HG03469 (cell line): Measurements from ENCODE around the gene ATP13A1.
"Not testable (repeated sequence)": the region's sequence is repeated elsewhere in the genome, so short reads cannot be mapped to it uniquely, and the experiment has no call there.

Experiments
- ATAC-seq: cut with Tn5 transposase; IDR thresholded peaks from one replicate; pipeline ENCODE4 v1.9.1; 2021; ENCODE audit warnings: mild to moderate bottlenecking, moderate library complexity, moderate number of reproducible peaks; ENCODE audit not compliant: unreplicated experiment

The ATP13A1 gene

DNA sequence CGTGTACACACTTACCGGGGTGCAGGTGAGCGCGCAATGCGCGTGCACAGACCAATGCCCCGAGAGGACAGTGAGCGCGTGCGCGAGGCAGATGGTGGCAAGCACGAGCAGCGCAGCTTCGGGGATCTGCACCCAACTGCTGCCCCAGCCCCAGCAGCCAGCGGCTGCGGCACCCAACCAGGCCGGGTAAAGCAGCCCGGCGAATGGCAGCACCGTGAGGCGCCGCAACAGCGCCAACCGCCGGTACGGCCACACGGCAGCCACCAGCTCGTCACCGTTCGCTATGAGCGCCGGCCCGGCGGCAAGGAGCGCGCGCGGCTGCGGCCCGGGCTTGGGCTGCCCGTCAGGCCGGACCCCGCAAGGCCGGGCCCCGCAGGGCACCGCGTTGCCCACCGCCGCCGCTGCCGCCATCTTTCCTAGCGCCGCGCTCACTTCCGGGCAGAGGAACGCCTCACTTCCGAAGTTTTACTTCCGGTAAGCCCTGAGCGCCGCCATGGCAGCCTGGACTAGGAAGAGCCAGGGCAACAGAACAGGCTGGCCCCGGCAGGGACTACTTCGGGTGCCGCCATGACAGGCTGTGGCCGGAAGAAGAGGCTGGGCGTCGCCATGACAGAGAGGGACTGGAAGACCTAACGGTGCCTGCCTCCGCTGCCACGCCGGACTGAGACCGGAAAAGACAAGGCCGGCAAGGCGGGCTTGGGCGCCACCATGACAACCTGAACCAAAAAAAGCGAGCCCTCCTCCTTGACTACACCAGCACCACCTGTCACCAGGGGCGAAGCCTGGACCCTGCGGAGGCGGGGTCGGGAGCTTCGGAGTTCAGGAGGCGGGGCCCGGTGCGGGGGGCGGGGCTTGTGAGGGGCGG is at the start of gene ATP13A1:
Gene ATP13A1, minus strand, starts transcription at position 421 of the 865 bp plus-strand sequence. Its CDS starts 10 bp downstream, at position 411.
- peak; percentile 53 for ATAC-seq

DNA sequence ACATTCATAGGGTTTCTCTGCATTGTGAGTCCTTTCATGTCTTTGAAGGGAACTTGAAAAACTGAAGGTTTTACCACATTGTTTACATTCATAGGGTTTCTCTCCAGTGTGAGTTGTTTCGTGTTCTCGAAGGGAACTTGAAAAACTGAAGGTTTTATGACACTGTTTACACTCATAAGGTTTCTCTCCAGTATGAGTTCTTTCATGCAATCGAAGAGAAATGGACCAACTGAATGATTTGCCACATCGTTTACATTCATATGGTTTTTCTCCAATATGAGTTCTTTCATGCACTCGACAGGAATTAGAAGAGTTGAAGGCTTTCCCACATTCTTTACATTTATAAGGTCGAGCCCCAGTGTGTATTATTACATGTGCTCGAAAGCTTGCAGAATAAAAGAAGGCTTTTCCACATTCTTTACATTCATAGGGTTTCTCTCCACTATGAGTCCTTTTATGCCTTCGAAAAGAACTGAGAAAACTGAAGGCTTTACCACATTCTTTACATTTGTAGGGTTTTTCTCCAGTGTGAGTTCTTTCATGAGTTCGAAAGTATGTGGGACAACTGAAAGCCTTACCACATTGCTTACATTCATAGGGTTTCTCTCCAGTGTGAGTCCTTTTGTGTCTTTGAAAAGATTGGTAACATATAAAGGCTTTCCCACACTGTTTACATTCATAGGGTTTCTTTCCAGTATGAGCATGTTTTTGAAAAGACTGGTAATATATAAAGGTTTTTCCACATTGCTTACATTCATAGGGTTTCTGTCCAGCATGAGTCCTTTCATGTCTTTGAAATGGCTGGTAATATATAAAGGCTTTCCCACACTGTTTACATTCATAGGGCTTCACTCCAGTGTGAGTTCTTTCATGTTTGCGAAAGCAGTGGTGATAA is 48.7 kb upstream of the ATP13A1 start:
- no peak for ATAC-seq

DNA sequence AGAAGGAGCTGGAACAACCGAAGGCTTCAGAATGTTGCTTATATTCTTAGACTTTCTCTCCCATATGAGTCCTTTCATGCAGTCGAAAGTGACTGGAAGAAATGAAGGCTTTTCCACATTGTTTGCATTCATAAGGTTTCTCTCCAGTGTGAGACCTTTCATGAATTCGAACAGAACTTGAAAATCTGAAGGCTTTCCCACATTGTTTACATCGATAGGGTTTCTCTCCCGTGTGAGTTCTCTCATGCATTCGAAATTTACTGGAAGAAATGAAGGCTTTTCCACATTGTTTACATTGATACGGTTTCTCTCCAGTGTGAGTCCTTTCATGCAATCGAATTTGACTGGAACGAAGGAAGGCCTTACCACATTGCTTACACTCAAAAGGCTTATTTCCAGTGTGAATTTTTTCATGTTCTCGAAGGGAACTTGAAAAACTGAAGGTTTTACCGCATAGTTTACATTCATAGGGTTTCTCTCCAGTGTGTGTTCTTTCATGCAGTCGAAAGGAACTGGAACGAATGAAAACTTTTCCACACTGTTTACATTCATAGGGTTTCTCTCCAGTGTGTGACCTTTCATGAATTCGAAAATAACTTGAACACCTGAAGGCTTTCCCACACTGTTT is 47.9 kb upstream of the ATP13A1 start:
- no peak for ATAC-seq

DNA sequence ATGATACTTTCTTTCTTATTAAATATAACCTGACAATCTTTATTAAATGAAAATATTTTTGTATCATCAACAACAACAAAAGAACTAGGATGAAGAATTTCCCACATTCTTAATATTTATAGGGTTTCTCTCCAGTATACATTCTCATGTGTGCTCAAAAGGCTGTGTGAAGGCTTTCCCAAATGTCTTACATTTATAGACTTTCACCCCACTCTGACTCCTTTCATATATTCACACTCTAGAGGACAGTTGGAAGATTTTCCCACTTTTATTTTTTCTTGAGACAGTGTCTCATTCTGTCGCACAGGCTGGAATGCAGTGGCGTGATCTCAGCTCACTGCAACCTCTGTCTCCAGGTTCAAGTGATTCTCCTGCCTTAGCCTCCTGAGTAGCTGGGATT is 47.0 kb upstream of the ATP13A1 start:
- no peak for ATAC-seq

DNA sequence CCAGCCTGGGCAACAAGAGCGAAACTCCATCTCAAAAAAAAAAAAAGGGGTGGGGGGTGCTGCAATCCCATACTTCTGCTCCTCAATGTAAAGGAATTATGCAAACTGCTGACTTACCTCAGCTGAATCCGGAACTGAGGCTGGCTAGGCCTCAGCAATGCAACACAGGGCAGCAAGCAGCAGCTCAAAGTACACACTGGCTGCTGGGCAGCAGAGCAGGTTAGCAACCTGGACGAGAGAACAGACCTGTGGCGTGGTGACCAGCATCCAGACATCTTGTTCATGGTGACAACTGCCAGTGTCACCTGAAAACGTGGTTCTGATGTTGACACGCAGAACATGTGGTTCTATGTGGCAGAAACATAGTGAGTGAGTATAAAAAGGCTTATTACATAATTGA is 41.4 kb upstream of the ATP13A1 start:
- no peak for ATAC-seq

DNA sequence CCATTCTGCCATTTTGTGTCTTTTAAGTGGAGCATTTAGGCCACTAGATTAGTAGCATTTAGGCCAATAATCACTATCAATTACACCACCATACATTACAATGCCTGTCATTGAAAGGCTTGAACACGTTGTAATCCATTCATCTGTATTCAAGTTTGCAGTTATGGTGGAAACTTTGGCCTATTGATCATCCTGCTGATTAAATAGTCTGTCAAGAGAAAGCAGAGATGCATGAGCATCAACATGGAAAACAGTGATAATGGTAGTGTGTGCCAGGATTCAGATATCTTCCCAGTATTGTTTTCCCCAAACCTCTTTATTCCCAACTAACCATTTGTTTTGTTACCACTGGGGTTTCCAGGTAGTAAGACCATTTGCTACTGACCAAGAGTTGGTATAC is 37.0 kb upstream of the ATP13A1 start:
- ATAC-seq = not testable (repeated sequence)

DNA sequence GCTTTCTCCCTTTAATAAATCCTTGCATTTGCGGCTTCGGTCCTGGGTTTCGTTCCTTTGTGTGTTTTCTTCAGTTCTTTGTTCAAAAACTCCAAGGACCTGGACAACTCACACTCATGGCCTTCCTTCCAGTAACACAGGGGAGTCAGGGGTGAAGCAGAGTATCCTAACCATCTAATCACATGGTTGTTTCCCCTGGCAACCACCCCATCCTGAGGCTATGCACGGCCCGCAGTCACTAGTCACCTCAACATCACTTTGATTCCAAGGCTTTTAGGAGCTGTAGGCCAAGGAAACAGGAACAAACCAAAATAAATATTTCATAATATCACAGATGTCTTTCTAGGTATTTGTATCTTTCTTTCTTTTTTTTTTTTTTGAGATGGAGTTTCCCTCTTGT is 34.1 kb upstream of the ATP13A1 start:
- no peak for ATAC-seq

DNA sequence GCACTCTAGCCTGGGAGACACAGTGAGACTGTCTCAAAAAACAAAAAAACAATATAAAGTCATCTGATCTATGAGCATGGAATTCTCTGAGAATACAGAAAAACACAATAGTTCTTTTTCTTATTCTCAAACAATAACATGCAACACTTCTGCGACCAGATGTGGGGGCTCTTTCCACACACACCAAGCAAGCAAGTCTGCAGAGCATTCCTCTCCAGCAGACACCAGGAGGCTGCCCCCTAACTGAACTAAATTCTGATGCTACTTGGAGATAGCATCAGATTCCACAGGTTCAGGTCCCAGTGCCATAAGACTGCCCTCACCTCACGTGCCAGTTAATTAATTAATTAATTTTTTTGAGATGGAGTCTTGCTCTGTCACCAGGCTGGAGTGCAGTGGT is 32.9 kb upstream of the ATP13A1 start:
- ATAC-seq = no peak

DNA sequence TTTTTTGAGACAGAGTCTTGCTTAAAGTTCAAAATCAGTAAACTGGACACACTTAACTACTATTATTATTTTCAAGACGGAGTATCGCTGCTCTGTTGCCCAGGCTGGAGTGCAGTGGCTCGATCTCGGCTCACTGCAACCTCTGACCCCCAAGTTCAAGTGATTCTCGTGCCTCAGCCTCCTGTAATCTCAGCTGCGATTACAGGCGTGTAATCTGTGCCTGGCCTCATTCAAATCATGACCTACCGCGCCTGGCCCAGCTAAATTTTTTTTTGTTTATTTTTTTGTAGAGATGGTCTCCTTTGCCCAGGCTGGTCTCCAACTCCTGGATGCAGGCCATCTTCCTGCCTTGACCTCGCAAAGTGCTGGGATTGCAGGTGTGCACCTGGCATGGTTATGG is 28.2 kb upstream of the ATP13A1 start:
- ATAC-seq = no peak

DNA sequence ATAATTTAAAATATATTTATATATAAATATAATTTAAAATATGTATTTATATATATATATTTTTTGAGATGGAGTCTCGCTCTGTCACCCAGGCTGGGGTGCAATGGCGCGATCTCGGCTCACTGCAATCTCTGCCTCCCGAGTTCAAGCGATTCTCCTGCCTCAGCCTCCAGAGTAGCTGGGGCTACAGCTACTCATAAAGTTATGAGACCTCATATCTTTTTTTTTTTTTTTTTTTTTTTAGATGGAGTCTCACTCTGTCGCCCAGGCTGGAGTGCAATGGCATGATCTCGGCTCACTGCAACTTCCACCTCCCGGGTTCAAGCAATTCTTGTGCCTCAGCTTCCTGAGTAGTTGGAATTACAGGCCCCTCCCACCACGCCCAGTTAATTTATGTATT is 25.5 kb upstream of the ATP13A1 start:
- not testable (repeated sequence) for ATAC-seq

DNA sequence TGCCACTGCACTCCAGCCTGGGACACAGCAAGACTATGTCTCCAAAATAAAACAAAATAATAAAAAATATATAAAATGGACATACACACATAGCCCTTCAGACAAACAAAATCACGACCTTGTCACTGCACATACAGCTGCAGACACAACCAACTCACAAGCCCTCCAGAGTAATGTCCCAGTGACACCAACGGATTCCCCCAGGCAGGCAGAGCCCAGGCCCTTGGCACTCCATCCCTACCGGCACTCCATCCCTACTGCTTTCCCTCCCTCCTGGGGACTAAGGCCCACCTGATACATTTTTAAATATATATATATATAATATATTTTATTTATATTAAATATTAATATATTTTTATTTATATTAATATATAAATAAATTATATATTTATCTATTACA is 23.6 kb upstream of the ATP13A1 start:
- no peak for ATAC-seq

DNA sequence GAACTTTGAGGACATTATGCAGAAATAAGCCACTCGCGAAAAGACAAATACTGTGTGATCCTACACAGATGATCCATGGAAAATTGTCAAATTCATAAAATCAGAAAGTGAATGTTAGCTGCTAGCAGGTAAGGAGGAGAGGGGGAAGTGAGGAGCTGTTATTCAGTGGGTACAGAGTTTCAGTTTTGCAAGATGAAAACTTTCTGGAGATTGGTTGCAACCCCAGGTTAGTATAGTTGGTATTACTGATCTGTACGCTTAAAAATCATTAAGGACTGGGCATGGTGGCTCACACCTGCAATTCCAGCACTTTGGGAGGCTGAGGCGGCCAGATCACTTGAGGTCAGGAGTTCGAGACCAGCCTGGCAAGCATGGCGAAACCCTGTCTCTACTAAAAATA is 23.1 kb upstream of the ATP13A1 start:
- no peak for ATAC-seq

DNA sequence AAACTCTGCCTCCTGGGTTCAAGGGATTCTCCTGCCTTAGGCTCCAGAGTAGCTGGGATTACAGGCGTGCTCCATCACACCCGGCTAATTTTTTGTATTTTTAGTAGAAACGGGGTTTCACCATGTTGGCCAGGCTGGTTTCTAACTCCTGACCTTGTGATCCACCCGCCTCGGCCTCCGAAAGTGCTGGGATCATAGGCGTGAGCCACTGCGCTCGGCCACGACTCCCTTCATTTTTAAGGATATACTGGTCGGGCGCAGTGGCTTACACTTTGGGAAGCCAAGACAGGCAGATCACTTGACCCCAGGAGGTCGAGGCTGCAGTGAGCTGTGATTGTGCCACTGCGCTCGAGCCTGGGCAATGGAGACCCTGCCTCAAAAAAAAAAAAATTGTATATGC is 22.6 kb upstream of the ATP13A1 start:
- ATAC-seq = not testable (repeated sequence)

DNA sequence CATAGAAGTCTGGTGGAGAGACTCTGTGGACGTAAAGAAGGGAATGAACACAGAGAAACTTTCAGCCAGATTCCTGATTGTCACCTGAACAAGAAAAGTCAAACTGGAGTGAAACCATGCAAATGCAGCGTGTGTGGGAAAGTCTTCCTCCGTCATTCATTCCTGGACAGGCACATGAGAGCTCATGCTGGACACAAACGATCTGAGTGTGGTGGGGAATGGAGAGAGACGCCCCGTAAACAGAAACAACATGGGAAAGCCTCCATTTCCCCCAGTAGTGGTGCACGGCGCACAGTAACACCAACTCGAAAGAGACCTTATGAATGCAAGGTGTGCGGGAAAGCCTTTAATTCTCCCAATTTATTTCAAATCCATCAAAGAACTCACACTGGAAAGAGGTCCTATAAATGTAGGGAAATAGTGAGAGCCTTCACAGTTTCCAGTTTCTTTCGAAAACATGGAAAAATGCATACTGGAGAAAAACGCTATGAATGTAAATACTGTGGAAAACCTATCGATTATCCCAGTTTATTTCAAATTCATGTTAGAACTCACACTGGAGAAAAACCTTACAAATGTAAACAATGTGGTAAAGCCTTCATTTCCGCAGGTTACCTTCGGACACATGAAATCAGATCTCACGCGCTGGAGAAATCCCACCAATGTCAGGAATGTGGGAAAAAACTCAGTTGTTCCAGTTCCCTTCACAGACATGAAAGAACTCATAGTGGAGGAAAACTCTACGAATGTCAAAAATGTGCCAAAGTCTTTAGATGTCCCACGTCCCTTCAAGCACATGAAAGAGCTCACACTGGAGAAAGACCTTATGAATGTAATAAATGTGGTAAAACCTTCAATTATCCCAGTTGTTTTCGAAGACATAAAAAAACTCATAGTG is 15.9 kb upstream of the ATP13A1 start:
- ATAC-seq = no peak

DNA sequence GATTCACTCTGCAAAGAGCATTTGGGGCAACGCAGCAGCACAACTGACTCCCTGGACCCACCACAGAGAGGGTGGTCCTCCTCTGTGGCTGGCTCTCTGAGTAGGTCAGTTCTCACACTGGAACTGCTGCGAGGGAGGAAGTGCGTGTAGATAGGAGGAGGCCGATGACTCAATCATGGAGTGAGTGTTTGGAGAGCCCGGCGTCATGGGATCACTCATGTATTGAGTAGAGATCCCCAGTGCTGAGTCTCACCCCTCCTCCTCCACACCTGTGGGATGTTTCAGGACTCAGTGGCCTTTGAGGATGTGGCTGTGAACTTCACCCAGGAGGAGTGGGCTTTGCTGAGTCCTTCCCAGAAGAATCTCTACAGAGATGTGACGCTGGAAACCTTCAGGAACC is 14.1 kb upstream of the ATP13A1 start:
- no peak for ATAC-seq

DNA sequence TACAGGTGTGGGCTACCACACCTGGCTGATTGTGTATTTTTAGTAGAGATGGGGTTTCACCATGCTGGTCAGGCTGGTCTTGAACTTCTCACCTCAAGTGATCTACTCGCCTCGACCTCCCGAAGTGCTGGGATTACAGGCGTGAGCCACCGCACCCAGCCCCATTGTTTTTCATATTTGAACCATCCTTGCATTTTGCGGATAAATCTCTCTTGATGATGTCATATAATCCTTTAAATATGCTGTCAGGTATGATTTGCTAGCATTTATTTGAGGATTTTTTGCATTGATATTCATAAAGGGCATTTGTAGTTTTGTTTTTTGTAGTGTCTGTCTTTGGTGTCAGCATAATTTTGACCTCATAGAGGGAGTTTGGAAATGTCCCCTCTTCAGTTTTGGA is 10.8 kb upstream of the ATP13A1 start:
- no peak for ATAC-seq

DNA sequence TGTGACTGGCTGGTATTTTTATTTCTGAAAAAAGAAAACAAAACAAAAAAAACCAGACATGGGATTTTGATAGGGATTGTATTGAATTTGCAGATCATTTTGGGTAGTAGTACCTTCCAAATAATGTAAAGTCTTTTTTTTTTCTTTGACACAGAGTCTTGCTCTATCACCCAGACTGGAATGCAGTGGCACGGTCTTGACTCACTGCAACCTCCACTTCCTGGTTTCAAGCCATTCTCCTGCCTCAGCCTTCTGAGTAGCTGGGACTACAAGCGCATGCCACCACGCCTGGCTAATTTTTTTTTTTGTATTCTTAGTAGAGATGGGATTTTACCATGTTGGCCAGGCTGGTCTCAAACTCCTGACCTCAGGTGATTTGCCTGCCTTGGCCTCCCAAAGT is 9.3 kb upstream of the ATP13A1 start:
- ATAC-seq = no peak

DNA sequence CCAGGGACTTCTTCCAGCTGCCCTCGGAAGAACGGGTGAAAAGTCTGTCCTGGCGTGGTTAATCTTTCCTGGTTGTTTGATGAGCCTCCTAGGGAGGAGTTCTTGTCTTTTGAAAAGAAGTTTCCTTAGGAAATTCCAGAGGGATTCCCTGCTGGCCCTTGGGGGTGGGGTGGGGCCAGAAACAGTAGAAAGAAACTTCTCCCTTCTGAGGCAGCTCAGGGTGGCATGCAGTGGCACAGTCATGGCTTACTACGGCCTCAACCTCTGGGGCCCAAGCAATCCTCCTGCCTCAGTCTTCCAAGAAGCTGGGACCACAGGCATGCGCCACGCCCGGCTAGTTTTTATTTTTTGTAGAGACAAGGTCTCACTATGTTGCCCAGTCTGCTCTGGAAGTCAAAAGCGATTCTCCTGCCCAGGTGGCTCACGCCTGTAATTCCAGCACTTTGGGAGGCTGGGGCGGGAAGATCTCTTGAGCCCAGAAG is 6.6 kb upstream of the ATP13A1 start:
- ATAC-seq = no peak

DNA sequence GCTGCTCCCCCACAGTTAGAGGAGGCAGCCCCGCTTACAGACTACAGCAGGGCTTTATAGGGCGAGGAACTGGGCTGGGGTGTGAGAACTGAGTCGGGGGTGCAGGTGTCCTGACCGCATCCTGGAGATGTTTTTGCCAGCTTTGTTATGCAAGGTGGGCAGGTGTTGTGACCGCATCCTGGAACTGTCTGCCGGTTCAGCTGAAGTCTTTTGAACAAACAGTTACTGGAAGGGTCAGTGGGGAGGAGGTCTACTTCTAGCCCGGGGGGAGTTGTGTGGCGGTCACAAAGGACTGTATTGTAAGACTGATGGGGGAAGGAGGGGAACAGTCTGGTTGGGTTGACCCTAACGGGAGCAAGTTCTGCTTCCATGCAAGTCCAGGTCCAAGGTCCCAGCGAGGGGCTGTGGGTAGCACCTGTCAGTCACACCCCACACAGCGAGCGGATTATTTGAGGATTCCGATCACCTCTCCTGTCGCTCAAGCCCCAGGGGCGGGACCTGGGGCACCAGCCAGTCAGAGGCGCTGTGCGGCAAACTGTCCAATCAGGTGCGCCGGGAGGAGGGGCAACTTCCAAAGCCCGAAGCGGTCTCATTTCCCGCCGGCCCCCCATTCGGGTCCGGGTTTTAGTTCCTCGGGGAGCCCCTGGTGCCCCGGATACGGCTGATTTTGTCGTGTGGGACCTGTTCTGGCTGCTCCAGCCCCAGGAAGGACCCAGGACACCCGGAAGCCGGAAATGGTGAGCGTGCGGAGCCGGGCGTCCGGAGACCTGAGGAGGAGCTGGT is 4.9 kb upstream of the ATP13A1 start, which contains the start of gene ZNF101:
Gene ZNF101, plus strand, starts transcription at position 610 of the 783 bp plus-strand sequence. Its CDS starts 125 bp downstream, at position 735.
- peak; percentile 60 for ATAC-seq
